WTC11 (cell line): ENCODE measurements around the gene LAIR2. TPM values are rescaled to one million over a fixed set of nuclear protein-coding genes. Genes with fewer than 3 reads are reported as not detected.

Source experiments
- ATAC-seq: fragments of 200-7000 bp; cut with Tn5 transposase; 2 replicates; pipeline ENCODE4 v1.10.0; 2021; ENCODE audit warnings: mild to moderate bottlenecking, moderate library complexity
- CTCF ChIA-PET: fragments of 300-600 bp; sonication (Branson Sonifier 250); formaldehyde crosslinking; loops from one replicate; lab custom pipeline; 2021; ENCODE audit warnings: antibody characterized with exemption; lab: Charles Lee
- POLR2A ChIA-PET: fragments of 350-600 bp; sonication (Branson Sonifier 250); formaldehyde crosslinking; loops from one replicate; lab custom pipeline; 2021; ENCODE audit warnings: antibody characterized with exemption; lab: Charles Lee
- DNase-seq: peaks from one replicate; pipeline ENCODE4 v3.0.0; 2021; ENCODE audit warnings: low spot score
- H3K27ac Mint-ChIP-seq: 2 replicates; pipeline ENCODE4 v1.8.0; 2021; ENCODE audit warnings: mixed read lengths
- H3K27me3 Mint-ChIP-seq: 2 replicates; pipeline ENCODE4 v1.8.0; 2021; ENCODE audit warnings: low read depth, mild to moderate bottlenecking, moderate library complexity, mixed read lengths
- H3K36me3 Mint-ChIP-seq: 2 replicates; pipeline ENCODE4 v1.8.0; 2021; ENCODE audit warnings: mixed read lengths
- H3K4me1 Mint-ChIP-seq: 2 replicates; pipeline ENCODE4 v1.8.0; 2022; ENCODE audit warnings: mixed read lengths
- H3K4me3 Mint-ChIP-seq: 2 replicates; pipeline ENCODE4 v1.8.0; 2021; ENCODE audit warnings: mild to moderate bottlenecking, moderate library complexity, mixed read lengths
- H3K9me3 Mint-ChIP-seq: 2 replicates; pipeline ENCODE4 v1.8.0; 2021; ENCODE audit warnings: mixed read lengths
- AFF4 ChIP-seq: sonication (generic); formaldehyde crosslinking; IDR thresholded peaks from 2 replicates; pipeline ENCODE4 v1.8.1; 2023; ENCODE audit warnings: mild to moderate bottlenecking, missing genetic modification reagents, borderline replicate concordance
- CREB1 ChIP-seq: sonication (generic); formaldehyde crosslinking; IDR thresholded peaks from 2 replicates; pipeline ENCODE4 v1.8.0; 2023; ENCODE audit warnings: mild to moderate bottlenecking, missing genetic modification reagents
- E2F4 ChIP-seq: sonication (generic); formaldehyde crosslinking; IDR thresholded peaks from 2 replicates; pipeline ENCODE4 v1.8.1; 2022; ENCODE audit warnings: low read depth, mild to moderate bottlenecking, moderate library complexity, missing genetic modification reagents, borderline replicate concordance
- GTF2I ChIP-seq: fragments of 250-450 bp; sonication (Bioruptor Pico); conservative IDR thresholded peaks from 2 replicates; pipeline ENCODE4 v1.4.0; 2021; ENCODE audit warnings: mild to moderate bottlenecking
- HMGA2 ChIP-seq: fragments of 250-450 bp; sonication (Bioruptor Pico); IDR thresholded peaks from 2 replicates; pipeline ENCODE4 v1.4.0; 2021; ENCODE audit warnings: mild to moderate bottlenecking, moderate library complexity
- KAT7 ChIP-seq: sonication (generic); formaldehyde crosslinking; IDR thresholded peaks from 2 replicates; pipeline ENCODE4 v1.8.1; 2023; ENCODE audit warnings: missing genetic modification reagents, mild to moderate bottlenecking, borderline replicate concordance
- MXD4 ChIP-seq: fragments of 250-450 bp; sonication (Bioruptor Pico); IDR thresholded peaks from 2 replicates; pipeline ENCODE4 v1.8.0; 2021; ENCODE audit warnings: mild to moderate bottlenecking, moderate library complexity, borderline replicate concordance
- NFE2L1 ChIP-seq: sonication (generic); formaldehyde crosslinking; IDR thresholded peaks from 2 replicates; pipeline ENCODE4 v1.8.1; 2023; ENCODE audit warnings: missing genetic modification reagents
- OVOL2 ChIP-seq: fragments of 250-450 bp; sonication (Bioruptor Pico); IDR thresholded peaks from 2 replicates; pipeline ENCODE4 v1.9.0; 2021; ENCODE audit warnings: mild to moderate bottlenecking, borderline replicate concordance
- RELA ChIP-seq: sonication (generic); formaldehyde crosslinking; IDR thresholded peaks from 2 replicates; pipeline ENCODE4 v1.8.1; 2022; ENCODE audit warnings: missing genetic modification reagents, mild to moderate bottlenecking, borderline replicate concordance
- ZBTB43 ChIP-seq: sonication (generic); formaldehyde crosslinking; IDR thresholded peaks from 2 replicates; pipeline ENCODE4 v1.8.1; 2023; ENCODE audit warnings: mild to moderate bottlenecking, missing genetic modification reagents
- ZNF121 ChIP-seq: sonication (generic); formaldehyde crosslinking; IDR thresholded peaks from 2 replicates; pipeline ENCODE4 v1.8.0; 2023; ENCODE audit warnings: missing genetic modification reagents
- ZNF263 ChIP-seq: sonication (generic); formaldehyde crosslinking; IDR thresholded peaks from 2 replicates; pipeline ENCODE4 v1.8.1; 2022; ENCODE audit warnings: low read depth, mild to moderate bottlenecking, moderate library complexity, missing genetic modification reagents
- ZNF281 ChIP-seq: sonication (generic); formaldehyde crosslinking; IDR thresholded peaks from 2 replicates; pipeline ENCODE4 v1.8.0; 2023; ENCODE audit warnings: mild to moderate bottlenecking, missing genetic modification reagents
- ZNF317 ChIP-seq: sonication (generic); formaldehyde crosslinking; IDR thresholded peaks from 2 replicates; pipeline ENCODE4 v1.8.1; 2023; ENCODE audit warnings: low read depth, mild to moderate bottlenecking, moderate library complexity, missing genetic modification reagents, borderline replicate concordance
- ZNF396 ChIP-seq: fragments of 250-450 bp; sonication (Bioruptor Pico); IDR thresholded peaks from 2 replicates; pipeline ENCODE4 v1.8.0; 2021; ENCODE audit warnings: mild to moderate bottlenecking, moderate library complexity, borderline replicate concordance
- ZNF512 ChIP-seq: sonication (generic); formaldehyde crosslinking; IDR thresholded peaks from 2 replicates; pipeline ENCODE4 v1.8.1; 2022; ENCODE audit warnings: missing genetic modification reagents, borderline replicate concordance
- ZNF671 ChIP-seq: fragments of 250-450 bp; sonication (Bioruptor Pico); IDR thresholded peaks from 2 replicates; pipeline ENCODE4 v1.8.0; 2021; ENCODE audit warnings: mild to moderate bottlenecking
- total RNA-seq: library from RNA; stranded (reverse); gene quantifications from 3 replicates; pipeline ENCODE4 v1.2.3, GENCODE V29; 2021

LAIR2 gene
- total RNA-seq, 1 experiment from 2014 or later, result not detected

- TF ChIP-seq ZNF512, result no peak
- no peak for TF ChIP-seq NFE2L1 (CRISPR knock-in tag)
- no peak for TF ChIP-seq MXD4 (CRISPR knock-in tag)
- no peak for TF ChIP-seq ZNF121 (CRISPR knock-in tag)
- TF ChIP-seq RELA (CRISPR knock-in tag), result no peak
- TF ChIP-seq GTF2I (CRISPR knock-in tag), result no peak
- no peak for TF ChIP-seq ZNF263
These were observed 28.2 kb downstream of the LAIR2 start (continued) for GRCh38 chr19:54530866-54531265.

- Mint-ChIP-seq H3K4me3 (no peak overlapping the region), H3K36me3 (peaks cover 57% of the 10 kb centered on the region), H3K9me3 (peaks cover 85% of the 10 kb centered on the region), H3K27ac (no peak overlapping the region), H3K27me3 (peaks cover 21% of the 10 kb centered on the region), H3K4me1 (no peaks in the 10 kb centered on the region)
- no peak for DNase-seq
- no peak for ATAC-seq
- POLR2A ChIA-PET, result no interaction called here
- TF ChIP-seq NFE2L1 (CRISPR knock-in tag) (no peak), AFF4 (CRISPR knock-in tag) (no peak), HMGA2 (no peak), ZNF317 (CRISPR knock-in tag) (no peak), ZNF281 (no peak)
- CTCF ChIA-PET, result no interaction called here
These were observed 29.9 kb downstream of the LAIR2 start for GRCh38 chr19:54532528-54532927.

GRCh38 chr19:54533476-54533875, 30.8 kb downstream of the LAIR2 start:
- CTCF ChIA-PET, result no interaction called here
- H3K27ac Mint-ChIP-seq, result no peak overlapping the region
- POLR2A ChIA-PET, result no interaction called here
- ATAC-seq, result no peak
- H3K4me3 Mint-ChIP-seq, result no peak overlapping the region
- H3K9me3 Mint-ChIP-seq, result peaks cover 81% of the 10 kb centered on the region
- DNase-seq, result no peak
- H3K27me3 Mint-ChIP-seq, result peaks cover 21% of the 10 kb centered on the region
- peaks cover 58% of the 10 kb centered on the region for H3K36me3 Mint-ChIP-seq
- no peaks in the 10 kb centered on the region for H3K4me1 Mint-ChIP-seq
- no peak for TF ChIP-seq ZBTB43
- TF ChIP-seq ZNF396, result no peak
- no peak for TF ChIP-seq ZNF671 (CRISPR knock-in tag)
- no peak for TF ChIP-seq CREB1 (CRISPR knock-in tag)
- TF ChIP-seq E2F4 (CRISPR knock-in tag), result no peak
- no peak for TF ChIP-seq KAT7 (CRISPR knock-in tag)
- no peak for TF ChIP-seq OVOL2
